Mammary epithelial cell (primary cell): Measurements from ENCODE around the gene TMEM72.

Experiments
- EZH2 ChIP-seq: IDR thresholded peaks from 2 replicates; pipeline ENCODE4 v1.6.1; 2012; ENCODE audit warnings: low read length, inconsistent platforms, borderline replicate concordance
- TF ChIP-seq, protein P1 (sequence below), 2 donors: IDR thresholded peaks in 1 of 2; conservative IDR thresholded peaks in 1 of 2; 2 replicates each; pipeline ENCODE4 v1.5.1; 2011 to 2012; ENCODE audit warnings: inconsistent platforms in 2 of 2, low read length in 2 of 2, mild to moderate bottlenecking in 2 of 2, control low read depth in 1 of 2, low read depth in 1 of 2; ENCODE audit not compliant: insufficient read depth in 1 of 2; ENCODE audit errors: extremely low read depth in 1 of 2

DNA sequence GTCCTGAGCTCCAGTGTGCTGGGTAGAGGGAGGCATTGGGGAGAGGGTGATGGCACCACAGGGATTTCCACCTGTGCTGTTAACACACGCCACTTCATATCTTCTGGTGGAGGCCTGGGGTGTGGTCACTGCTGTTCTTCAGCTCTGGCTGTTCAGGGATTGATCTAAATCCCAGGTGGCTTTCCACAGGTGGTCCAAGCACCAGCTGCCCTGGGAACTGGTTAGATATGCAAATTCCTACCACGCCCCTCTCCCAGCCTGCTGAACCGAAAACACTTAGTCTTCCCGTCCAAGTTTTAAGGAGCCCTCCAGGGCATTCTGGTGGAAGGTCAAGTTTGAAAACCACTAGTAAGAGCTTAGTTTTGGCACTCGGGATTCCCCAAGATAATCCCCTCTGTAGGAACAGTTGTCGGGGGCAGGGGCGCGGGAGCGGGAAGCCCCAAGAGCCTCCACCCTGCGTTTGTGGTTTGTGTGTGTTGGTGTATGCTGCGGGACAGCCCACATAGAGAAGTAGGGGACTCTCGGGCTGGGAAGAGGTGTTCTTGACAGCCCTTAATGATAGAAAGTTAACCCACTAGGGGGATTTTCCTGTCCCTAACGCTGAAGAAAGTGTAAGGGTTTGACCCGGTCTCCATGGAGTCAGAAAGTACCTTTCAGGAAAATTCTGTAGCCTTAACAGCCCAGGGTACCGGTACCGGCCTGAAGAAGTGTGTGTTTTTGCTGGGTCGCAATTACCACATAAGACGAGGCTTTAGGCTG lies 62.4 kb downstream of the TMEM72 start:
- TF ChIP-seq, protein P1, sequence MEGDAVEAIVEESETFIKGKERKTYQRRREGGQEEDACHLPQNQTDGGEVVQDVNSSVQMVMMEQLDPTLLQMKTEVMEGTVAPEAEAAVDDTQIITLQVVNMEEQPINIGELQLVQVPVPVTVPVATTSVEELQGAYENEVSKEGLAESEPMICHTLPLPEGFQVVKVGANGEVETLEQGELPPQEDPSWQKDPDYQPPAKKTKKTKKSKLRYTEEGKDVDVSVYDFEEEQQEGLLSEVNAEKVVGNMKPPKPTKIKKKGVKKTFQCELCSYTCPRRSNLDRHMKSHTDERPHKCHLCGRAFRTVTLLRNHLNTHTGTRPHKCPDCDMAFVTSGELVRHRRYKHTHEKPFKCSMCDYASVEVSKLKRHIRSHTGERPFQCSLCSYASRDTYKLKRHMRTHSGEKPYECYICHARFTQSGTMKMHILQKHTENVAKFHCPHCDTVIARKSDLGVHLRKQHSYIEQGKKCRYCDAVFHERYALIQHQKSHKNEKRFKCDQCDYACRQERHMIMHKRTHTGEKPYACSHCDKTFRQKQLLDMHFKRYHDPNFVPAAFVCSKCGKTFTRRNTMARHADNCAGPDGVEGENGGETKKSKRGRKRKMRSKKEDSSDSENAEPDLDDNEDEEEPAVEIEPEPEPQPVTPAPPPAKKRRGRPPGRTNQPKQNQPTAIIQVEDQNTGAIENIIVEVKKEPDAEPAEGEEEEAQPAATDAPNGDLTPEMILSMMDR (conservative IDR thresholded peaks at IDR 0.05 in 1 of 2, IDR thresholded peaks at IDR 0.05 in 1 of 2; ENCODE audit: extremely low read depth in 1 of 2, insufficient read depth in 1 of 2, low read depth in 1 of 2, low read length in 2 of 2) = no peak
- TF ChIP-seq EZH2 = no peak
